Liver (tissue), 9 donors: ENCODE data around the gene KAT7. TPM values are rescaled to one million over a fixed set of nuclear protein-coding genes. Genes with fewer than 3 reads are reported as not detected.

ENCODE experiments used
- DNase-seq: peaks from one replicate; pipeline ENCODE4 v3.0.0-alpha.2; 2017; ENCODE audit warnings: low spot score
- H3K27ac ChIP-seq, 2 donors: one replicate each; pipeline ENCODE4 v1.7.0; 2013; ENCODE audit warnings: inconsistent platforms in 2 of 2, low read length in 2 of 2, control low read depth in 1 of 2, low read depth in 1 of 2, mild to moderate bottlenecking in 1 of 2
- H3K27me3 ChIP-seq, 4 donors: one replicate each; pipeline versions ENCODE4 v1.6.1 to v1.7.0; 2013; ENCODE audit warnings: low read length in 3 of 4, inconsistent platforms in 1 of 4, mild to moderate bottlenecking in 1 of 4, moderate library complexity in 1 of 4; ENCODE audit not compliant: control insufficient read depth in 4 of 4, insufficient read depth in 4 of 4
- H3K36me3 ChIP-seq, 4 donors: one replicate each; pipeline versions ENCODE4 v1.6.1 to v1.7.0; 2013; ENCODE audit warnings: low read length in 3 of 4, mild to moderate bottlenecking in 3 of 4, low read depth in 1 of 4, moderate library complexity in 1 of 4; ENCODE audit not compliant: control insufficient read depth in 4 of 4, insufficient read depth in 3 of 4
- H3K4me1 ChIP-seq, 4 donors: one replicate each; pipeline versions ENCODE4 v1.6.1 to v1.7.0; 2013; ENCODE audit warnings: low read length in 3 of 4, mild to moderate bottlenecking in 3 of 4, moderate library complexity in 1 of 4; ENCODE audit not compliant: control insufficient read depth in 4 of 4, insufficient read depth in 4 of 4
- H3K4me3 ChIP-seq, 3 donors: one replicate each; pipeline versions ENCODE4 v1.6.1 to v1.7.0; 2013; ENCODE audit warnings: low read length in 3 of 3, control low read depth in 1 of 3, low read depth in 1 of 3, mild to moderate bottlenecking in 1 of 3
- H3K9ac ChIP-seq, 2 donors: one replicate each; pipeline ENCODE4 v1.7.0; 2013; ENCODE audit warnings: low read length in 2 of 2, mild to moderate bottlenecking in 2 of 2, moderate library complexity in 2 of 2, control low read depth in 1 of 2, low read depth in 1 of 2
- H3K9me3 ChIP-seq, 4 donors: one replicate each; pipeline versions ENCODE4 v1.6.1 to v1.7.0; 2013; ENCODE audit warnings: low read length in 3 of 4; ENCODE audit not compliant: control insufficient read depth in 4 of 4
- ATF3 ChIP-seq: IDR thresholded peaks from 2 replicates; pipeline ENCODE4 v1.6.1; 2016; ENCODE audit warnings: antibody characterized with exemption
- EGR1 ChIP-seq, 2 donors: IDR thresholded peaks; 2 replicates each; pipeline ENCODE4 v1.6.1; 2016 to 2018; ENCODE audit warnings: antibody characterized with exemption in 2 of 2, low read depth in 2 of 2
- FOXA1 ChIP-seq: IDR thresholded peaks from 2 replicates; pipeline ENCODE4 v1.6.1; 2016; ENCODE audit warnings: antibody characterized with exemption
- FOXA2 ChIP-seq: IDR thresholded peaks from 2 replicates; pipeline ENCODE4 v1.6.1; 2016; ENCODE audit warnings: antibody characterized with exemption
- GABPA ChIP-seq, 2 donors: IDR thresholded peaks in 1 of 2; conservative IDR thresholded peaks in 1 of 2; 2 replicates each; pipeline ENCODE4 v1.6.1; 2016; ENCODE audit warnings: antibody characterized with exemption in 2 of 2, mild to moderate bottlenecking in 1 of 2, moderate library complexity in 1 of 2
- HNF4A ChIP-seq, 2 donors: conservative IDR thresholded peaks; 2 replicates each; pipeline ENCODE4 v1.6.1; 2016; ENCODE audit warnings: antibody characterized with exemption in 2 of 2, mild to moderate bottlenecking in 2 of 2
- HNF4G ChIP-seq: IDR thresholded peaks from 2 replicates; pipeline ENCODE4 v1.6.1; 2016; ENCODE audit warnings: antibody characterized with exemption
- JUND ChIP-seq, 2 donors: IDR thresholded peaks; 2 replicates each; pipeline ENCODE4 v1.6.1; 2016; ENCODE audit warnings: antibody characterized with exemption in 2 of 2
- MAX ChIP-seq: IDR thresholded peaks from 2 replicates; pipeline ENCODE4 v1.6.1; 2016; ENCODE audit warnings: antibody characterized with exemption
- NR2F2 ChIP-seq: IDR thresholded peaks from 2 replicates; pipeline ENCODE4 v1.6.1; 2016; ENCODE audit warnings: antibody characterized with exemption
- RAD21 ChIP-seq, 2 donors: IDR thresholded peaks; 2 replicates each; pipeline ENCODE4 v1.6.1; 2016; ENCODE audit warnings: antibody characterized with exemption in 2 of 2, mild to moderate bottlenecking in 2 of 2
- REST ChIP-seq: IDR thresholded peaks from 2 replicates; pipeline ENCODE4 v1.6.1; 2016; ENCODE audit warnings: antibody characterized with exemption, mild to moderate bottlenecking
- RXRA ChIP-seq, 2 donors: IDR thresholded peaks; 2 replicates each; pipeline ENCODE4 v1.6.1; 2017 to 2018; ENCODE audit warnings: antibody characterized with exemption in 2 of 2, mild to moderate bottlenecking in 1 of 2
- SP1 ChIP-seq: IDR thresholded peaks from 2 replicates; pipeline ENCODE4 v1.6.1; 2018; ENCODE audit warnings: antibody characterized with exemption, mild to moderate bottlenecking
- TAF1 ChIP-seq: conservative IDR thresholded peaks from 2 replicates; pipeline ENCODE4 v1.6.1; 2016; ENCODE audit warnings: antibody characterized with exemption, mild to moderate bottlenecking
- YY1 ChIP-seq: IDR thresholded peaks from 2 replicates; pipeline ENCODE4 v1.6.1; 2016; ENCODE audit warnings: antibody characterized with exemption, mild to moderate bottlenecking
- ZBTB33 ChIP-seq: IDR thresholded peaks from 2 replicates; pipeline ENCODE4 v1.6.1; 2016; ENCODE audit warnings: antibody characterized with exemption
- WGBS: extraction: QIAGEN DNeasy Blood & Tissue Kit; methylation state at CpG from one replicate; pipeline ENCODE4 v1.1.7; 2013; 5-methylcytosine and 5-hydroxymethylcytosine counted together
- polyA plus RNA-seq, 2 donors: library from polyadenylated mRNA; stranded (reverse) in 1 of 2; unstranded in 1 of 2; fragments of 200-250 nt in 1 of 2; fragments of >200 nt in 1 of 2; fragmentation: Nextera tagmentation in 1 of 2; extraction: Ambion mirVana in 1 of 2; gene quantifications; one replicate each; pipeline versions ENCODE4 v1.2.1 to v1.2.3, GENCODE V29; 2013 to 2015
- total RNA-seq, 2 donors: library from RNA; depleted of rRNA; stranded (reverse); fragments of >200 nt; gene quantifications; one replicate each; pipeline ENCODE4 v1.2.3, GENCODE V29; 2014
- donor health status: healthy.
- donor health status: healthy.
- donor health status: healthy.
- donor health status: healthy.
- donor health status: healthy.

KAT7 gene
- total and polyA plus RNA-seq, 4 donors: 6.1 to 24.2 (median 12.6) TPM

GRCh38 chr17:49741692-49742076 is 46.8 kb upstream of the KAT7 start:
- 67% methylated on average over 3 of the region's 3 CpGs for WGBS
- no peak for DNase-seq
- Histone ChIP-seq H3K9me3 (no peaks in the 10 kb centered on the region), H3K27me3 (no peaks in the 10 kb centered on the region), H3K36me3 (no peaks in the 10 kb centered on the region), H3K4me1 (peaks cover 2 to 26% (median 16%) of the 10 kb centered on the region in 4 donors), H3K9ac (no peak overlapping the region), H3K27ac (peak overlapping the region in 1 of 2 donors; percentile 39), H3K4me3 (no peak overlapping the region)
- TF ChIP-seq HNF4A (conservative IDR thresholded peaks at IDR 0.05) (no peak), EGR1 (IDR thresholded peaks at IDR 0.05; ENCODE audit: low read depth in 2 of 2) (no peak), RAD21 (IDR thresholded peaks at IDR 0.05) (no peak), MAX (no peak), FOXA1 (no peak), TAF1 (no peak), ATF3 (no peak), REST (no peak), ZBTB33 (no peak), JUND (IDR thresholded peaks at IDR 0.05) (no peak), GABPA (IDR thresholded peaks at IDR 0.05 in 1 of 2, conservative IDR thresholded peaks at IDR 0.05 in 1 of 2) (no peak), HNF4G (no peak), NR2F2 (no peak), YY1 (no peak), FOXA2 (no peak)

GRCh38 chr17:49742166-49742638 is 46.3 kb upstream of the KAT7 start:
- H3K9me3 ChIP-seq: no peaks in the 10 kb centered on the region
- H3K36me3 ChIP-seq: no peaks in the 10 kb centered on the region
- peaks cover 4 to 28% (median 17%) of the 10 kb centered on the region in 4 donors for H3K4me1 ChIP-seq
- TF ChIP-seq EGR1 (IDR thresholded peaks at IDR 0.05; ENCODE audit: low read depth in 2 of 2) (no peak), TAF1 (no peak), ATF3 (no peak), NR2F2 (peak; percentile 88), HNF4G (no peak), FOXA2 (no peak), HNF4A (conservative IDR thresholded peaks at IDR 0.05) (no peak), YY1 (no peak), RXRA (IDR thresholded peaks at IDR 0.05) (no peak), SP1 (peak; percentile 24), RAD21 (IDR thresholded peaks at IDR 0.05) (no peak), GABPA (IDR thresholded peaks at IDR 0.05 in 1 of 2, conservative IDR thresholded peaks at IDR 0.05 in 1 of 2) (no peak), REST (no peak), ZBTB33 (no peak), FOXA1 (no peak), MAX (no peak), JUND (IDR thresholded peaks at IDR 0.05) (no peak)
- WGBS: 66% methylated on average over 1 of the region's 1 CpG
- H3K27ac ChIP-seq: no peak overlapping the region
- H3K27me3 ChIP-seq: no peaks in the 10 kb centered on the region
- no peak overlapping the region for H3K4me3 ChIP-seq
- no peak overlapping the region for H3K9ac ChIP-seq
- no peak for DNase-seq
